ENCODE measurements around the gene ZNF227.
"Not testable (repeated sequence)": the region's sequence is repeated elsewhere in the genome, so short reads cannot be mapped to it uniquely, and the experiment has no call there.

Gene ZNF227

DNA sequence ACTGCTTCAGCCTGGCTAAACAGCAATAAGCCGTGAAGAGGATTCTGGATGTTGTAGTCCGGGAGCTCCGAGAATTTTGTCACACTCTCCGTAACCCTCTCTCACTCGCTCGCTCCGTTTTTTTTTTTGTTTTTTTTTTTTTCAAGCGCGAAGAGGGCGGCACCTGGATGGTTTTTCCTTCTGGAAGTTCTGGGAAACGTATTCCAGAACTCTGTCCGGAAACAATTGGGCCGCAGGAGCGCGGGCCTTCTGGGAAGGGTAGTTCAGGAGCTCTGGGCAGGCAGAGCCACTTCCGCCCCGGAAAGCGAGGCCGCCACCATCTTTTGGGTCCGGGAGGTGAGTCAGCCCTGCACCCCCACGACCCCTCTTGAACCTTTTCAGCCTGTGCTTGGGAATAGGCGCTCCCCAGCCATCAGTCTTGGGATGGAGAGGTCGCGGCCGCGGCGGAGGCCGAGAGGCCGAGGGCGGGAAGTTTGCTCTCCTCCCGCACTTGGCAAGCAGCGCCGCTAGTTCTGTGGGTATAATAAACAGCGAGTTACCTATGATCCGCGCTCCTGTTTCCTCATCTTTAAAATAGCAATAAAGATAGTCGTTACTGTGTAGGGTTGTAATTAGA is at the start of gene ZNF227:
ZNF227 (plus strand) TSS at position 283 of the 616 bp plus-strand sequence. CDS start 5,261 bp downstream, outside the sequence.
- DNase-seq: peak; percentile 97

GRCh38 chr19:44163789-44164188 is 48.5 kb upstream of the ZNF227 start:
- no peak for DNase-seq

DNA sequence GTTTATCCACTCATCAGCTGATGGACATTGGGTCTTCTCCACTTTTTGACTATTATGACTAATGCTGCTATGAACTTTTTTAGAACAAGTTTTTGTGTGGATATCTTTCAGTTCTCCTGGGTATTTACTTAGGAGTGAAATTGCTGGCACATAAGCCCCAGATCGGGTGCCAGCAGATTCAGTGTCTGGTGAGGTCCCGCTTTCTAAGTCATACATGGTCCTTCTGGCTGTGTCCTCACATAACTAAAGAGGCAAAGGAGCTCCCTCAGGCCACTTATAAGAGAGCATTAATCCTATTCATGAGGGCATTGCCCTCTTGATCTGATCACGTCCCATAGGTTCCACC is 48.0 kb upstream of the ZNF227 start:
- no peak for DNase-seq

DNA sequence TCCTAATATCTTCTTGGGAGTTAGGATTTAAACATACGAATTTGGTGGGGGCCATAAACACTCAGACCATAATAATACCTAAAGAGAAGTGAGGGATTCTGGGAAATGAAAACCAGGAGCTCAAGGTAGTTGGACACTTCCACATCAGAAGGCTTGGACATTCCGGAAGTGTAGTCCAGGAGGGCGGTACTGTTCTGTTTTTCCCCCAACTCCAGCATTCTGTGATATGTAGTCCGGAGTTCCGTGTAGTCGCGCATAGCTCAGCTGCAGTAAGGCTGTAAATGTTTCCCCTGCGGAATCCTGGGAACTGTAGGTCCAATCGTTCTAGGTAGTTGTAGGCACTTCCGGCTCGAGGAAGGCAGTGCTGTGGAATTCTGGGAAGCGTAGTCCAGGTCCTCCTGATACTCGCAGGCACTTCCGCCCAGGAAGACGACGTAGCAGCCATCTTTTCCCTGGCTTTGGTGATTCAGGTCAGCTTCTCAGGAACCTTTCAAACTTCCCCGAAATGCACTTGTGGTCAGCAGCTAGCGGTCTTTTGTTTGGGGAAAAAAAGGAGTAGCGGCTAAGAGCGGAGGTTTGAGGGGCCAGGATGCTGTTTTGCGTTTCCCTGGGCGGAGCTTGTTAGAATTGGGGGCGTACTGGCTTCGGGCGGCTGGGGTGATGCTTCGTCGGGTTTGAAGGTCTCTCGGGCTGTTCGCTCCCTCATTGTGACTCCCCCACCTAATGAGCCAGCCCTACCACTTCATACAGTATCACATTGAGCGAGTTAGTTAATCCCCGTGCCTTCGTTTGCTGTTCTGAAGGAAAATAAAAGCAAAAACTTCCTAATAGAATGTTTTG is 47.4 kb upstream of the ZNF227 start, which contains the start of gene ZNF226:
ZNF226 (plus strand) TSS at position 428 of the 840 bp plus-strand sequence. CDS start 4,981 bp downstream, outside the sequence.
- peak; percentile 99 for DNase-seq

DNA sequence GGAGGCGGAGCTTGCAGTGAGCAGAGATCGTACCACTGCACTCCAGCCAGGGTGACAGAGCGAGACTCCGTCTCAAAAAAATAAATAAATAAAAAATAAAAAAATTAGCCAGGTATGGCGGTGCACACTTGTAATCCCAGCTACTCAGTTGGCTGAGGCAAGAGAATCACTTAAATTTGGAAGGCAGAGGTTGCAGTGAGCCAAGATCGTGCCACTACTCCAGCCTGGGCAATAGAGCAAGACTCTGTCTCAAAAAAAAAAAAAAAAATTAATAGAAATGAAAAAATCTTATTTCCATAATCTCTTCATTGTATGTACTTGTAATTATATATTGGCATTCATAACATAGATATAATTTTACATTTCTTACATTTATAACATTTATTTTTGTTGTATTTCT is 41.7 kb upstream of the ZNF227 start:
- DNase-seq: not testable (repeated sequence)

GRCh38 chr19:44176590-44176989 is 35.7 kb upstream of the ZNF227 start:
- peak; percentile 10 for DNase-seq

- DNase-seq: no peak
Measured at GRCh38 chr19:44180968-44181367, 31.4 kb upstream of the ZNF227 start.

GRCh38 chr19:44182145-44182544 is 30.2 kb upstream of the ZNF227 start:
- no peak for DNase-seq

DNA sequence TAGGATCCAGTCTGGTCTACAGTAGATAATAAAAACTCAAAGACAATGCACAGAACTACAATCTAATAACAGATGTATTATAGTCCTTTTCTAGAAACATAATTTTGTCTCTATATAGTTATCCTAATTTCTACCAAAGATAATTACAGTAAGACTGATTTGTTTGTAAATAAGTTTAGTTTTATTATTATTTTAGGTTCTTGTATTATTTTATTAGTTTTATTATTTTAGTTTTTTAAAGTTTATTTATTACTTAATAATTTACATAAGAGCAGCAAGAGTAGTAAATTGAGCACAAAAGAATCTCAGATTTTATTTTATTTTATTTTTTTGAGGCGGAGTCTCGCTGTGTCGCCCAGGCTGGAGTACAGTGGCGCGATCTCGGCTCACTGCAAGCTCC is 22.3 kb upstream of the ZNF227 start:
- DNase-seq: no peak

GRCh38 chr19:44192127-44192526 is 20.2 kb upstream of the ZNF227 start:
- DNase-seq: no peak

GRCh38 chr19:44196772-44197171 is 15.6 kb upstream of the ZNF227 start:
- DNase-seq: no peak

- peak; percentile 7 for DNase-seq
Measured at GRCh38 chr19:44202470-44202869, 9.9 kb upstream of the ZNF227 start.

- no peak for DNase-seq
Measured at GRCh38 chr19:44202974-44203373, 9.4 kb upstream of the ZNF227 start.

GRCh38 chr19:44203877-44204276 is 8.5 kb upstream of the ZNF227 start:
- DNase-seq: not testable (repeated sequence)

- DNase-seq: no peak
Measured at GRCh38 chr19:44204772-44205171, 7.6 kb upstream of the ZNF227 start.

DNA sequence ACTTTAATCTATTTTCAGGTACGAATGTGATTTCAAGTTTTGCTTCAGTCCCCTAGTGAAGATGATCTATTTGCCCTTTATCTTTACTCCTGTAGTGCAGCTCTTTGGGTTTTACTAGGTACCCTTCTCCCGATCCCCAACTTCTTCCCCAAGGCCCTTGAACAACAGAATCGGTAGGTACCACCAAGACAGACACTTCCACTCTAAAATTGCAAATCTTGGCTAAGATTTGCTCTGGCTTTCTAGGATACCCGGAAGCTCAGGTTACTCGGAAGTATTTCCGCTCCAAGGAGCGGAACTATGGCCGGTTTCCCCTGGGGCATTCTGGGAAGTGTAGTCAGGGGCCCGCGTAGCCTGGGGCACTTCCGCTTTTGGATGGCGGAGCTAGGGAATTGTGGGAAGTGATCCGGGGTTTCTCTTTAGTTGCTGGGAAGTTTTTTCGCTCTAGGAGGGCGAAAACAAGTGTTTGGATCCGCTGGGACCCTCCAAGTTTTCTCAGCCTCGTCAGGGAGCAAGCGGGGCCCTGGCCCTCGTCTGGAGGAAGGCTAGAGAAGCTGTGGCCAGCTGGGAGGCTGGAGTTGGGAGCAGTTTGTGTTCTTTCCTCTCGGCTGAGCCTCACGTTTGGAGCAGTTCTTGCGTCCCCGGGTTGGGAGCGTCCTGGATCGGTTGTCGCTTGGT is 5.1 kb upstream of the ZNF227 start:
- peak; percentile 96 for DNase-seq

DNA sequence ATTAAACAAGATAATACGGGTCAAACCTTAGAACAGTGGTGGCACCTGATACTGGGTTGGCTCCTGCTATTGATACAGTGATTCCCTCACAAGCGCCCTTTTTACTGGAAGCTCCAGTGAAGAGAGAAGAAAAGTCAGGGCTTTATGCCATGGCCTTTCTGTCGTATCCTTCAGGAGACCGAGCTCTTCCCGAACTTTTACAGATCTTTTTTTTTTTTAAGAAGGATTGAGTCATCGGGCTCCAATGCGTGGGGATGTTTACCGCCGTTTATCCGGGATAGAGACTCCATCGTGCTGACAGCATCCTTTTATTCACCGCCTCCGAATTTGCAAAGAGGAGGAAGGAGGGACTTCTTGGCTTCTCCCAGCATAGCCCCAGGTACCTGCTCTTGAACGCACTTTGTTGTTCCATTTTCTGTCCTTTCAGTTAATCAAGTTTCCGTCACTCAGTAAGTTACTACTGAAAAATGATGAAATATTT is 574 bp downstream of the ZNF227 start:
- peak; percentile 36 for DNase-seq

DNA sequence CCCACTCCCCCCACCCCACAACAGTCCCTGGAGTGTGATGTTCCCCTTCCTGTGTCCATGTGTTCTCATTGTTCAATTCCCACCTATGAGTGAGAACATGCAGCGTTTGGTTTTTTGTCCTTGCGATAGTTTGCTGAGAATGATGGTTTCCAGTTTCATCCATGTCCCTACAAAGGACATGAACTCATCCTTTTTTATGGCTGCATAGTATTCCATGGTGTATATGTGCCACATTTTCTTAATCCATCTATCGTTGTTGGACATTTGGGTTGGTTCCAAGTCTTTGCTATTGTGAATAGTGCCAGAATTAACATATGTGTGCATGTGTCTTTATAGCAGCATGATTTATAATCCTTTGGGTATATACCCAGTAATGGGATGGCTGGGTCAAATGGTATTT is 7.6 kb downstream of the ZNF227 start:
- not testable (repeated sequence) for DNase-seq

DNA sequence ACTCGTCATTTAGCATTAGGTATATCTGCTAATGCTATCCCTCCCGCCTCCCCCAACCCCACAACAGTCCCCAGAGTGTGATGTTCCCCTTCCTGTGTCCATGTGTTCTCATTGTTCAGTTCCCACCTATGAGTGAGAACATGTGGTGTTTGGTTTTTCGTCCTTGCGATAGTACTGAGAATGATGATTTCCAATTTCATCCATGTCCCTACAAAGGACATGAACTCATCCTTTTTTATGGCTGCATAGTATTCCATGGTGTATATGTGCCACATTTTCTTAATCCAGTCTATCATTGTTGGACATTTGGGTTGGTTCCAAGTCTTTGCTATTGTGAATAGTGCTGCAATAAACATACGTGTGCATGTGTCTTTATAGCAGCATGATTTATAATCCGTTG is 8.4 kb downstream of the ZNF227 start:
- not testable (repeated sequence) for DNase-seq

GRCh38 chr19:44221291-44221690 is 9.0 kb downstream of the ZNF227 start:
- not testable (repeated sequence) for DNase-seq

DNA sequence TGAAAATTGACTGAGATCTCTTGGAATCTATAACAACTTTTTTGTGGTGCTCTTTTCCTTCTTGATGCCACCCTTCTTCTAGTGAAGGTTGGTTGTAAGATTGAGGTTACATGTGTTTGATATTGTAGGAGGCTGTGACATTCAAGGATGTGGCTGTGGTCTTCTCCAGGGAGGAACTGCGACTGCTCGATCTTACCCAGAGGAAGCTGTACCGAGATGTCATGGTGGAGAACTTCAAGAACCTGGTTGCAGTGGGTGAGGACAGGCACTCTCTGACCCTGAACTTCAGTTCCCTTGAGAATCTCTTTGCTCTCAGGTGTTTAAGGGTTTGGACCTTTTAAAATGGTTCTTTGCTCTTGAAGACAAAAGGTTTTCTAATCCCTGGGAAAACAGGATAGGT is 16.0 kb downstream of the ZNF227 start:
- no peak for DNase-seq

GRCh38 chr19:44232867-44233266 is 20.5 kb downstream of the ZNF227 start:
- no peak for DNase-seq

GRCh38 chr19:44236384-44236783 is 24.1 kb downstream of the ZNF227 start:
- no peak for DNase-seq

GRCh38 chr19:44252332-44252731 is 40.0 kb downstream of the ZNF227 start:
- DNase-seq: not testable (repeated sequence)

Measured in fibroblast of skin of right biceps (primary cell).